ENCODE measurements around the gene PDE6C. TPM values are rescaled to one million over a fixed set of nuclear protein-coding genes. Genes with fewer than 3 reads are reported as not detected.

The PDE6C gene
- total and polyA plus RNA-seq, 2 donors (not counting 1 experiment from before 2014, with no cell fraction given) = not detected

DNA sequence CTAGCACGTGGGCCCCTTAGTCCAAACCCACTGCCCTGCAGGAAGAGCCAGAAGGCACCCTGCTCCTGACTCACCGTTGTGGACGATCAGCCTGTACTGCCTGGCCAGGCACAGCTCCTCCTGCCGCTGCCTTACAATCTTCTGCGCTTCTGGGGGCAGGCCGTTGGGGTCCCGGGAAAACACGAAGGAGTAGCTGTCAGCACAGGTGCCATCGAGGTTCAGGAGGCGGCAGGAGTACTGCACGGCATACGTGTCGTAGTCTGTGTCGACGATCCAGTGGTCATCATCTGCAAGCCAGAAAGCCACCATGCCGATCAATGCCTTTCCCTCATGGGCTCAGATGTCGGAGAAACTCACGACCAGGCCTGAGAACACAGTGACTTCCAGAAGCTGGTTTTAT, 18.6 kb upstream of the PDE6C start:
- Mint-ChIP-seq H3K27ac (no peak overlapping the region), H3K4me3 (no peak overlapping the region), H3K27me3 (peaks cover 13% of the 10 kb centered on the region), H3K4me1 (no peaks in the 10 kb centered on the region), H3K9me3 (ENCODE audit: insufficient read depth) (no peaks in the 10 kb centered on the region)
- no peak overlapping the region for H3K4me2 ChIP-seq (replicated peaks; ENCODE audit: low read depth, low read length, poor library complexity, severe bottlenecking)
- POLR2A ChIA-PET = no interaction called here
- H2AFZ ChIP-seq (ENCODE audit: insufficient read depth, low read depth, low read length, poor library complexity, severe bottlenecking) = no peak overlapping the region
- H3K27ac ChIP-seq (ENCODE audit: low read length in 2 of 2) = no peak overlapping the region
- H3K4me3 ChIP-seq (ENCODE audit: control extremely low read depth in 1 of 5, extremely low read depth in 1 of 5, insufficient read depth in 1 of 5, low read depth in 2 of 5, low read length in 4 of 5) = no peak overlapping the region
- intact Hi-C loops (cut with micrococcal nuclease) = no loop called here
- H3K27me3 ChIP-seq (replicated peaks in 1 of 4; ENCODE audit: control extremely low read depth in 1 of 4, control insufficient read depth in 3 of 4, insufficient read depth in 4 of 4, low read length in 3 of 4) = peaks cover 0 to 4% (median 0%) of the 10 kb centered on the region in 4 experiments
- no peaks in the 10 kb centered on the region for H3K79me2 ChIP-seq (ENCODE audit: control insufficient read depth, insufficient read depth, low read length)
- WGBS (ENCODE audit: insufficient coverage) = 95% methylated on average over 18 of the region's 18 CpGs
- CTCF ChIA-PET = no interaction called here
- H3K4me1 ChIP-seq (ENCODE audit: control insufficient read depth in 2 of 2, insufficient read depth in 2 of 2, low read length in 2 of 2) = no peaks in the 10 kb centered on the region
- DNase-seq (no peak), ATAC-seq (ENCODE audit: low read depth) (no peak)
- no peaks in the 10 kb centered on the region for H4K20me1 ChIP-seq (ENCODE audit: control insufficient read depth, insufficient read depth, low read length, poor library complexity, severe bottlenecking)
- H3K36me3 ChIP-seq (replicated peaks in 1 of 2; ENCODE audit: control extremely low read depth in 1 of 2, control insufficient read depth in 1 of 2, extremely low read depth in 1 of 2, insufficient read depth in 2 of 2, low read length in 1 of 2) = no peaks in the 10 kb centered on the region
- no peaks in the 10 kb centered on the region for H3K9me3 ChIP-seq (ENCODE audit: control extremely low read depth in 1 of 3, control insufficient read depth in 2 of 3, insufficient read depth in 1 of 3, low read length in 2 of 3)
- H3K9ac ChIP-seq (ENCODE audit: low read length) = no peak overlapping the region
- no peak for TF ChIP-seq EZH2 (IDR thresholded peaks at IDR 0.05; ENCODE audit: borderline replicate concordance, insufficient read depth, low read depth, low read length, poor library complexity, severe bottlenecking)
- TF ChIP-seq, protein P1, sequence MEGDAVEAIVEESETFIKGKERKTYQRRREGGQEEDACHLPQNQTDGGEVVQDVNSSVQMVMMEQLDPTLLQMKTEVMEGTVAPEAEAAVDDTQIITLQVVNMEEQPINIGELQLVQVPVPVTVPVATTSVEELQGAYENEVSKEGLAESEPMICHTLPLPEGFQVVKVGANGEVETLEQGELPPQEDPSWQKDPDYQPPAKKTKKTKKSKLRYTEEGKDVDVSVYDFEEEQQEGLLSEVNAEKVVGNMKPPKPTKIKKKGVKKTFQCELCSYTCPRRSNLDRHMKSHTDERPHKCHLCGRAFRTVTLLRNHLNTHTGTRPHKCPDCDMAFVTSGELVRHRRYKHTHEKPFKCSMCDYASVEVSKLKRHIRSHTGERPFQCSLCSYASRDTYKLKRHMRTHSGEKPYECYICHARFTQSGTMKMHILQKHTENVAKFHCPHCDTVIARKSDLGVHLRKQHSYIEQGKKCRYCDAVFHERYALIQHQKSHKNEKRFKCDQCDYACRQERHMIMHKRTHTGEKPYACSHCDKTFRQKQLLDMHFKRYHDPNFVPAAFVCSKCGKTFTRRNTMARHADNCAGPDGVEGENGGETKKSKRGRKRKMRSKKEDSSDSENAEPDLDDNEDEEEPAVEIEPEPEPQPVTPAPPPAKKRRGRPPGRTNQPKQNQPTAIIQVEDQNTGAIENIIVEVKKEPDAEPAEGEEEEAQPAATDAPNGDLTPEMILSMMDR (IDR thresholded peaks at IDR 0.05) = no peak

- Histone ChIP-seq H3K36me3 (replicated peaks in 1 of 2; ENCODE audit: control extremely low read depth in 1 of 2, control insufficient read depth in 1 of 2, extremely low read depth in 1 of 2, insufficient read depth in 2 of 2, low read length in 1 of 2) (no peaks in the 10 kb centered on the region), H3K79me2 (ENCODE audit: control insufficient read depth, insufficient read depth, low read length) (no peaks in the 10 kb centered on the region), H3K9ac (ENCODE audit: low read length) (no peak overlapping the region), H3K27me3 (replicated peaks in 1 of 4; ENCODE audit: control extremely low read depth in 1 of 4, control insufficient read depth in 3 of 4, insufficient read depth in 4 of 4, low read length in 3 of 4) (peaks cover 0 to 4% (median 0%) of the 10 kb centered on the region in 4 experiments), H3K9me3 (ENCODE audit: control extremely low read depth in 1 of 3, control insufficient read depth in 2 of 3, insufficient read depth in 1 of 3, low read length in 2 of 3) (no peaks in the 10 kb centered on the region), H3K27ac (ENCODE audit: low read length in 2 of 2) (no peak overlapping the region), H4K20me1 (ENCODE audit: control insufficient read depth, insufficient read depth, low read length, poor library complexity, severe bottlenecking) (no peaks in the 10 kb centered on the region), H3K4me2 (replicated peaks; ENCODE audit: low read depth, low read length, poor library complexity, severe bottlenecking) (no peak overlapping the region), H2AFZ (ENCODE audit: insufficient read depth, low read depth, low read length, poor library complexity, severe bottlenecking) (no peak overlapping the region), H3K4me1 (ENCODE audit: control insufficient read depth in 2 of 2, insufficient read depth in 2 of 2, low read length in 2 of 2) (no peaks in the 10 kb centered on the region), H3K4me3 (ENCODE audit: control extremely low read depth in 1 of 5, extremely low read depth in 1 of 5, insufficient read depth in 1 of 5, low read depth in 2 of 5, low read length in 4 of 5) (no peak overlapping the region)
- no peak overlapping the region for H3K4me3 Mint-ChIP-seq
- WGBS (ENCODE audit: insufficient coverage) = 86% methylated on average over 7 of the region's 7 CpGs
- ChIA-PET POLR2A (no interaction called here), CTCF (no interaction called here)
- H3K27ac Mint-ChIP-seq = no peak overlapping the region
- intact Hi-C loops (cut with micrococcal nuclease) = no loop called here
- ATAC-seq (ENCODE audit: low read depth) (no peak), DNase-seq (no peak)
- TF ChIP-seq, protein P1 (IDR thresholded peaks at IDR 0.05) = no peak
- TF ChIP-seq EZH2 (IDR thresholded peaks at IDR 0.05; ENCODE audit: borderline replicate concordance, insufficient read depth, low read depth, low read length, poor library complexity, severe bottlenecking) = no peak
- H3K27me3 Mint-ChIP-seq = peaks cover 10% of the 10 kb centered on the region
- no peaks in the 10 kb centered on the region for H3K4me1 Mint-ChIP-seq
- no peaks in the 10 kb centered on the region for H3K9me3 Mint-ChIP-seq (ENCODE audit: insufficient read depth)
Observed at GRCh38 chr10:93594518-93594917, 17.8 kb upstream of the PDE6C start.

Measured in B cell (primary cell).